Astrocyte (in vitro differentiated cells and primary cell): ENCODE data around the gene PRKACA. TPM values are rescaled to one million over a fixed set of nuclear protein-coding genes. Genes with fewer than 3 reads are reported as not detected.

Source experiments
- DNase-seq: peaks from one replicate; pipeline ENCODE4 v3.0.0-alpha.2; 2010; ENCODE audit warnings: low read depth
- FAIRE-seq: peaks from 2 replicates; lab custom pipeline; 2011; peaks lifted over from hg19 to GRCh38; lab: Jason Lieb, UNC
- H2AFZ ChIP-seq: 2 replicates; pipeline ENCODE4 v1.6.0; 2012; ENCODE audit warnings: low read depth, low read length, inconsistent platforms
- H3K27ac ChIP-seq: 2 replicates; pipeline ENCODE4 v1.5.1; 2011; ENCODE audit warnings: low read depth, low read length, inconsistent platforms
- H3K27me3 ChIP-seq: 2 replicates; pipeline ENCODE4 v1.6.0; 2011; ENCODE audit warnings: low read length, inconsistent platforms; ENCODE audit not compliant: insufficient read depth
- H3K36me3 ChIP-seq: 2 replicates; pipeline ENCODE4 v1.5.1; 2011; ENCODE audit warnings: low read length, inconsistent platforms; ENCODE audit not compliant: insufficient read depth
- H3K4me1 ChIP-seq: 2 replicates; pipeline ENCODE4 v1.5.1; 2011; ENCODE audit warnings: low read length, inconsistent platforms; ENCODE audit not compliant: insufficient read depth
- H3K4me2 ChIP-seq: 2 replicates; pipeline ENCODE4 v1.6.0; 2012; ENCODE audit warnings: low read length, inconsistent platforms
- H3K4me3 ChIP-seq: 2 replicates; pipeline ENCODE4 v1.5.1; 2011; ENCODE audit warnings: low read depth, mild to moderate bottlenecking, low read length, inconsistent platforms; ENCODE audit not compliant: insufficient read depth
- H3K79me2 ChIP-seq: 2 replicates; pipeline ENCODE4 v1.6.0; 2012; ENCODE audit warnings: mild to moderate bottlenecking, low read length, inconsistent platforms; ENCODE audit not compliant: insufficient read depth
- H3K9ac ChIP-seq: 2 replicates; pipeline ENCODE4 v1.6.0; 2012; ENCODE audit warnings: mild to moderate bottlenecking, low read length, inconsistent platforms
- H3K9me3 ChIP-seq: 2 replicates; pipeline ENCODE4 v1.5.1; 2012; ENCODE audit warnings: low read depth, mild to moderate bottlenecking, low read length, inconsistent platforms; ENCODE audit not compliant: insufficient read depth
- H4K20me1 ChIP-seq: 2 replicates; pipeline ENCODE4 v1.6.0; 2012; ENCODE audit warnings: low read length, inconsistent platforms; ENCODE audit not compliant: insufficient read depth
- H3K27ac Mint-ChIP-seq: one replicate; pipeline ENCODE4 v1.8.0; 2021; ENCODE audit warnings: mild to moderate bottlenecking, mixed read lengths; ENCODE audit not compliant: unreplicated experiment
- H3K27me3 Mint-ChIP-seq: one replicate; pipeline ENCODE4 v1.8.0; 2021; ENCODE audit warnings: low read depth, mixed read lengths; ENCODE audit not compliant: unreplicated experiment
- H3K36me3 Mint-ChIP-seq: one replicate; pipeline ENCODE4 v1.8.0; 2021; ENCODE audit warnings: low read depth, mixed read lengths; ENCODE audit not compliant: unreplicated experiment
- H3K4me1 Mint-ChIP-seq: one replicate; pipeline ENCODE4 v1.8.0; 2021; ENCODE audit warnings: low read depth, mixed read lengths; ENCODE audit not compliant: unreplicated experiment
- H3K4me3 Mint-ChIP-seq: one replicate; pipeline ENCODE4 v1.8.0; 2021; ENCODE audit warnings: mild to moderate bottlenecking, moderate library complexity, mixed read lengths; ENCODE audit not compliant: unreplicated experiment
- H3K9me3 Mint-ChIP-seq: one replicate; pipeline ENCODE4 v1.8.0; 2021; ENCODE audit warnings: mild to moderate bottlenecking, mixed read lengths; ENCODE audit not compliant: unreplicated experiment
- CTCF ChIP-seq: IDR thresholded peaks from 2 replicates; pipeline ENCODE4 v1.5.1; 2011; ENCODE audit warnings: low read depth, mild to moderate bottlenecking, inconsistent platforms, low read length, moderate library complexity; ENCODE audit not compliant: insufficient read depth
- EZH2 ChIP-seq: IDR thresholded peaks from 2 replicates; pipeline ENCODE4 v1.6.1; 2012; ENCODE audit warnings: mild to moderate bottlenecking, low read length, inconsistent platforms; ENCODE audit not compliant: insufficient read depth
- total RNA-seq: library from RNA; stranded (reverse); gene quantifications from 2 replicates; pipeline ENCODE4 v1.2.1, GENCODE V29; 2021

The PRKACA gene
- total RNA-seq, 1 donor from 2014 or later: 80.5 TPM

GRCh38 chr19:14113762-14114414 lies 3.7 kb downstream of the PRKACA start:
- Mint-ChIP-seq H3K4me3 (no peak overlapping the region), H3K27ac (no peak overlapping the region), H3K9me3 (no peaks in the 10 kb centered on the region), H3K36me3 (peaks cover 2% of the 10 kb centered on the region), H3K4me1 (peaks cover 17% of the 10 kb centered on the region), H3K27me3 (no peaks in the 10 kb centered on the region)
- Histone ChIP-seq H3K27ac (no peak overlapping the region), H3K4me2 (no peak overlapping the region), H4K20me1 (peaks cover 52% of the 10 kb centered on the region), H3K27me3 (no peaks in the 10 kb centered on the region), H3K4me3 (no peak overlapping the region), H3K4me1 (peaks cover 30% of the 10 kb centered on the region), H3K36me3 (no peaks in the 10 kb centered on the region), H3K9ac (peak overlapping the region; percentile 17), H2AFZ (no peak overlapping the region), H3K9me3 (no peaks in the 10 kb centered on the region), H3K79me2 (peaks cover 61% of the 10 kb centered on the region)
- TF ChIP-seq EZH2: no peak
- TF ChIP-seq CTCF: peak; percentile 12
- no peak for DNase-seq
- no peak for FAIRE-seq

GRCh38 chr19:14112809-14113385 lies 4.7 kb downstream of the PRKACA start:
- H3K4me1 Mint-ChIP-seq: peaks cover 14% of the 10 kb centered on the region
- no peaks in the 10 kb centered on the region for H3K9me3 Mint-ChIP-seq
- Histone ChIP-seq H3K4me2 (peak overlapping the region; percentile 71), H4K20me1 (peaks cover 54% of the 10 kb centered on the region), H3K4me3 (no peak overlapping the region), H3K27me3 (no peaks in the 10 kb centered on the region), H3K9me3 (no peaks in the 10 kb centered on the region), H3K27ac (peak overlapping the region; percentile 2), H2AFZ (no peak overlapping the region), H3K4me1 (peaks cover 26% of the 10 kb centered on the region), H3K9ac (peak overlapping the region; percentile 17), H3K36me3 (no peaks in the 10 kb centered on the region), H3K79me2 (peaks cover 63% of the 10 kb centered on the region)
- TF ChIP-seq EZH2 (no peak), CTCF (no peak)
- DNase-seq: no peak
- peaks cover 5% of the 10 kb centered on the region for H3K36me3 Mint-ChIP-seq
- H3K4me3 Mint-ChIP-seq: no peak overlapping the region
- H3K27me3 Mint-ChIP-seq: no peaks in the 10 kb centered on the region
- no peak overlapping the region for H3K27ac Mint-ChIP-seq
- no peak for FAIRE-seq
